Measurements from ENCODE around the gene ERLIN1.

The ERLIN1 gene

DNA sequence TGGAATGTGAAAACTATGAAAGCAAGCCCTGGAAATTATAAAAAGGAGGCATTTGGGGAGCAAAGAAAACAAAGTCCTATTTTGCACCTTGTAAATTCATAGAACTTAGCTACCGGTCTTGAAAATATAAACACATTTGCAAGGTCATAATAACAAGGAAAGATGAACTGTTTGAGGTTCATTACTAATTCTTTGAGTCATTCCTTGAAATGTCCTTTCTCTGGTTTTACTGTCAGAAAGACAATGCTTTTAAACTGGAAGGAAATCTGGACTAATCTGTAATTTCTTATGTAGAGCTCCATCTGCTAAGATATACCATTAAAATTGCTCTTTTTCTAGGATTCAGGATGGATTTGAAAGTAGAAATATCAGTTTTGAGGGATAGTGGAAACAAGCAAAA lies 1.4 kb downstream of the ERLIN1 start:
- no peak for TF ChIP-seq GATA3 (IDR thresholded peaks at IDR 0.05; ENCODE audit: low read depth, low read length)
- TF ChIP-seq GATA2 (IDR thresholded peaks at IDR 0.05; ENCODE audit: low read depth, low read length) = no peak

DNA sequence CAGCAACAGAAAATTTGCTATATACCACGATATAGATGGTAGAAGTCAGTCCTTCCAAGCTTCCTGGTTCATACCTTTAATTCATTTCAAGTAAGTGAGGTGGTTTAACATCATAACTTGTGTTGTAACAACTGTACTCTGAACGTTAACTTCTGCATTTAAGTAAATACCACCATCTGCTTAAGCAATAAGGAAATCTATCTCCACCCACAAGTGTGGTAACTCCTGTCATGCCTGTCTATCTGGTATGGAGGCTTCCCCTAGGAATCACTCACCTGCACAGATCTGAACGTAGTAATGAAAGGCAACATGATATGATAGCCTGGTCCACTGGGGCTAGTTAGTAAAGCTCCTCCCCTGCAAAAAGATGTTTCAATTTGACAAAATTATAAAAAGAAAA lies 2.3 kb downstream of the ERLIN1 start:
- TF ChIP-seq GATA3 (IDR thresholded peaks at IDR 0.05; ENCODE audit: low read depth, low read length) (no peak), GATA2 (IDR thresholded peaks at IDR 0.05; ENCODE audit: low read depth, low read length) (no peak)

DNA sequence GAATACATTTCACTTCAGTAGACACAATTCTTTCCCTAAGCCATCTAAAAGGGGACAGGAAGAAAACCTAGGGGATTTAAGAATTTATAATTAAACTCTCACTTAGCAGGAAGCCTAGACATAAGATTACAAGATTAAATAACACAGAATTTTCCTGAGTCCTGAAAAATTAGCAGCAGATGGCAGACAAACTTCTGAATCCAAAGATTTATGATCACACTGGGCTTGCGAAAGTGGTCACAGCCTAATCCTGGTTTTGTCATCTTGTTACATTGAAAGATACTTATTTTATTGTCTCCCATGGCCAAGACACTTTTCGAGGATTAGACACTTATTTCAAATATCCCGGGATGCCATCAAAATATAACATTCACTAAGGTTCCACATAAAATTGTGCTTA lies 2.9 kb downstream of the ERLIN1 start:
- TF ChIP-seq GATA2 (IDR thresholded peaks at IDR 0.05; ENCODE audit: low read depth, low read length) (no peak), GATA3 (IDR thresholded peaks at IDR 0.05; ENCODE audit: low read depth, low read length) (no peak)

DNA sequence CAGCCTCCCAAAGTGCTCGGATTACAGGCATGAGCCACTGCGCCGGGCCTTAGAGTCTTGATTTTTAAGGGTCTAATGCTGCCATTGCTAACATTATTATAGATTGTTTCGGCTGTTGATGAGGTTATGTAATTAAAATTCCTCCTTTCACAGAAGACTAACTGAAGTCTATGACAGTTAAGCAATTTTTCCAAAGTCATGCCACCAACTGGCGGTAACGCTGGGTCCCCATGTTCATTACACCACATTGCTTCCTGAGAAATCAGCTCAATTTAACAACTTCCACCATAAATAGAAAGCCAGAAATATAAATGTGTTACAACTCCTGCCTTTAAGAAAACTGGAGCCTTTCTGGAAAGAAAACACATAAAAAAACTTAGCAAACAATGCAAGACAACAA lies 3.5 kb downstream of the ERLIN1 start:
- no peak for TF ChIP-seq GATA3 (IDR thresholded peaks at IDR 0.05; ENCODE audit: low read depth, low read length)
- TF ChIP-seq GATA2 (IDR thresholded peaks at IDR 0.05; ENCODE audit: low read depth, low read length) = no peak

DNA sequence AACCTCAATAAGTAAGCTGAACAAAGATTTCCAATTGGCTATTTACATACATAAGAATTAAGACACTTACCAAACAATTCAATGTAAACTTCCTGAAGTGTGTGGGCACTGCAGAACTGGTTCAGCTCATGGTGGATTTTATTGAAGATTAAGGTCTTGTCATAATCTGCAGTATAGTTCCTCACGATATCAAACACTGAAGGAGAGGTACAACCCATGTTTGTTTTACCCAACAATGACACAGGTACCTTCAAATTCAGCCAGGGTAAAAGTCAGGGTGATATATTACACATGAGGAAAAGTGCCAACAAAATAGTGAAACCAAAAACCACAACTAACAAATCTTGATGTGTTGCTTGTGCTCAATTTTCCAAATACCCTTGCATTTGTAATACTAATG lies 10.0 kb downstream of the ERLIN1 start:
- TF ChIP-seq GATA3 (IDR thresholded peaks at IDR 0.05; ENCODE audit: low read depth, low read length) = no peak
- no peak for TF ChIP-seq GATA2 (IDR thresholded peaks at IDR 0.05; ENCODE audit: low read depth, low read length)

DNA sequence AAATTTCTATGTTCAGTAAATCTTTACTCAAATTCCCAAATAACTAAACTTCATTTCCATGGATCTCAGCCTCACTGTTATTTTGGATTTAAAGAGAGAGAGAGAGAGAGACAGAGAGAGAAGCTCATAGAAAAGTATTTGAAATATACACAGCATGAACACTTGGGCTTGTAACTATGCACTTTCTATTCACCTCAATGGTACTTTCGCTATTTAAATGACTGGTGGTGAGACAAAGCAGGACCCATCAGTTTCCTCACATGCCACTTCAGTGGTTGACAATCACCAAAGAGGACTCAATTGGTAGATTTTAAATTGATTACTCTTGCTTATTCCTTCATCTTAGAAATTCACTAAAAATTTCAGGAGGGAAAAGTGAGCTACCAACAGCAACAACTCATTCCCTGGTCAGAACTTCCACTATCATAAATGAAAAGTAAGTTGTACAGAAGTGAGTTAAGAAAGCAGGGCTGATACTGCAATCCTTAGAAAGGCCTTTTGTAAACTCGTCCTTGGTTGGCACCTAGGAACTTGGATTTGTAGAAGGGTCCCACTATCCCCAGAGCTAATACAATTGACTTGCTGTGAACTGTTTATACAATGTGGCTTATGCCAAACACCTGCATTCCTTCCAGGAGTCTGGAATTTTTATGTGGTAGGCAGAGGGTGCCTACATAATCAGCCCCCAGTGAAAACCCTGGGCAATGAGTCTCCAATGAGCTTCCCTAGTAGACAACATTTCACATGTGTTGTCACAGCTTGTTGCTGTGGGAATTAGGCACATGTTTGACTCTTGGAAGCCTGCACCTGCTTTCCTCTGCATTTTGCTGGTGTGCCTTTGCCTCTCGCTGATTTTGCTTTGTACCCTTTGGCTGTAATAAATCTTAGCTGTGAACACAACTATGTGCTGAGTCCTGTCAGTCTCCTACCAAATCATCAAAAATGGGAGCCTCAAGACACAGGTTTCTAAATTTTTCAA lies 10.8 kb downstream of the ERLIN1 start:
- no peak for TF ChIP-seq GATA3 (IDR thresholded peaks at IDR 0.05; ENCODE audit: low read depth, low read length)
- TF ChIP-seq GATA2 (IDR thresholded peaks at IDR 0.05; ENCODE audit: low read depth, low read length) = no peak

DNA sequence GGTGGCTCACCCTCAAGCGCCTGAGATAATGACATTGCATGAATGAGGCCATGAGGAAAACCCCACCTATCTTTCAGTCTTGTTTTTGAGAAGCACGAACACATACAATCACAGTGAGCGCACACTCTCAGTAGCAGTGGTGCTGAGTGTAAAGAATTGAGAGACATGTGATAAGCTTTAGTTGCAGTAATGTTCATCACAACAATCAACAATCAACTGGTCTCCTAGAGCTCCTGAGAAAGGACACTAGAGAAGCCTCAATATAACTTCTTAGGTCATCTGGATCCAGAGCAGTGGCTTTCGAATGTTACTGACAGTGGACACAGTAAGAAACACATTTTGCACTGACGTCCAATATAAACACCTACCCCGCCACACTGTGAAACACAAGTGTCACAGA lies 12.8 kb downstream of the ERLIN1 start:
- TF ChIP-seq GATA3 (IDR thresholded peaks at IDR 0.05; ENCODE audit: low read depth, low read length) = no peak
- no peak for TF ChIP-seq GATA2 (IDR thresholded peaks at IDR 0.05; ENCODE audit: low read depth, low read length)

DNA sequence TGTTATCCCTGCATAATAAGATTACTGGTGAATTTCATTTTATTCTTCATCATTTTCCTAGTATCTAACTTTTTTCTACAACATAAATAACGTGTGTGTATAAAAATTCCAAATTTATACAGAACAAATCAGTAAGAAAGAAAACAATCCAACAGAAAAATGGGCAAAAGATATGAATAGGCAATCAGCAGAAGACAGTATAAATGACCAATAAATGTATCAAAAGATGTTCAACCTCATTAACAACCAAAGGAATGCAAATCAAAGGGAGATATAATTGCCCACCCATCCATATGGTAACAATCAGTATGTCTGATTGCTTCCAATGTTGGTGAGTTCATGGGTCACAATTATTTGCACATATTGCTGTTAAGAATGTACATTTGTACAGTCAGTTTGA lies 13.5 kb downstream of the ERLIN1 start:
- TF ChIP-seq GATA2 (IDR thresholded peaks at IDR 0.05; ENCODE audit: low read depth, low read length) (no peak), GATA3 (IDR thresholded peaks at IDR 0.05; ENCODE audit: low read depth, low read length) (no peak)

DNA sequence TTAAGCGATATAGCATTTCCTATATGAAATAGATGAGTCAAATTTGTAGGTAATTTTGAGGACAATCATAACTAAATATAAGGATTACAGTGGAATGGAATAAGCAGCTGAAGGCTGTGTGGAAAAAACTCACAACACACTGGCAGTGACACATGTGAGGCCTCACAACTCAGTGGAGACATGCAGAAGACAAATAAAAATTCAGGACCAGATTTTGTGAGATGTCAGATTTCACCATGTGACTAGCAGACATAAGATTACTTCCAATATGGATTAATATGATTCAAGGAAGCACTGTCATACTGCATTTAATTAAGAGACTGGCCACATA lies 17.6 kb downstream of the ERLIN1 start:
- TF ChIP-seq GATA3 (IDR thresholded peaks at IDR 0.05; ENCODE audit: low read depth, low read length) = no peak
- no peak for TF ChIP-seq GATA2 (IDR thresholded peaks at IDR 0.05; ENCODE audit: low read depth, low read length)

DNA sequence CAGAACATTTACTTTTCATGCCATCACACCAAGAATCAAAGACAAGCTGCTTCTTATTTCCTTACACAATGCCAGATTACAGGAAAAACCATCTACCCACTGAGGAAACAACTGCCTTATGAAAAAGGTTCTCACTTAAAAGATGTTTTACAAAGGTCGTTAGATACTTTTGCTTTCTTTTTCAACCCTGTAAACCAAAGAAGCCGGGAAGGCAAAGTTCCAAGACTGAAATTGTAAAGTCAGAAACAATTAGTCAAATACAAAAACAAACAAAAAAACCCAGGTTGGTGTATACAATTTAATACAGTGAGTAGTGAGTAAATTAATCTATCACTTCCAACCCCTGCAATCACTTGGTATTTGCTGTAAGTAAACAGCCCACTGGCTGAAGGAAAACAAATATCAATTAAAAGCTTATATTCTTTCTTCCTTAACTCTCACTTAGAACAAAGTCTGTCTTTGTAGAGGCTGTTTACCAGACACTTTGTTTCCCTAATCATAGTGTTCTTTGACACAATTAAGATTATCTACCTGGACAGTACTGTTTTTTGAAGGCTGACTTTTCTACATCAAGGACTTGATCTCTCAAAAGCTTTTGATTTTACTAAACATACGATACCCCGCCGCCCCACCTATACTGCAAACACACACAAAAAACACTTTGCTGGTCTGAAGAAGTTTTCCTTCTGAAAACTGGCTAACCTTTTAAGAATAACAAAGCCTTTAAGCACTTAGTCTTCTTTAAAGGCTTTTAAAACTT lies 18.1 kb downstream of the ERLIN1 start:
- TF ChIP-seq GATA3 (IDR thresholded peaks at IDR 0.05; ENCODE audit: low read depth, low read length) (no peak), GATA2 (IDR thresholded peaks at IDR 0.05; ENCODE audit: low read depth, low read length) (no peak)

DNA sequence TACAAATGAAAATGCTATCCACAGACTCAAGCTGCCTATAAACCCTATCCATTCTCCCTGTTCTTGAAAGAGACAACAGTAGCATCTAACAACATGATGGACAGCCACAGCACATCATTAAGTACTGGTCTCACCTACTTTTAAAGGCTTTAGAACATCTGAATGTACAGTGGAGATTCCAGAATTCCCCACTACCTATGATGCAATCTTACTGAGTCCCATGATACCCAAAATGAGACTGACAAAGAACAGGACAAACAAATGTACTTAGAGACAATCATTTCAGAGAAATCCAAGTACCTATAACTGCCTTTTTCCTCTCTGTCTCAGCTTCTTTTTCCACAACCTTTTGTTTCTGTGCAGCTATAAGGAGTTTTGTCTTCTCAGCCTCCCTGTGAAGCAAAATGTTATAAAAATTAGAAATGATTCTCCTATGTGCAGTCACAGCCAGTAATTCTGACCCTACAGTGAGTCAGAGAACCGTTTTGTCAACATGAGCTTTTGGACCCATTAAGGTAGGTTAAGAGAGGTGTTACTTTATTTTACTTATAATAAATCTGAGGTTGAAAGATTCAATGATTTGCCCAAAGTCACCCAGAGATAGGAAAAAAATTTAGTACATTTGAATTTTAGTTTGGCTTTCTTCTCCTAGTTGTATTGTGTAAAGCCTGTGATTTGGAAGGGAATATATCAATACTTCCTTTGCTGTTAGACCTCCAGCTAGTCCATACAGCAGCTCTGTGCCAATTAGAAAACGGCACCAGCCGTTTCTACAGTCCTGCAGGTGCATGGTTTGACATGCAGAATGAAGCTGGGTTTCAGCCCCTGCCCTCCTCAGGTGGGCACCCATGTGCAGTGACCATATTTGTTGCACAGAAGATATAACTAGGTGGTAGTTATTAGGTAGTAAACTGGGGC lies 21.9 kb downstream of the ERLIN1 start:
- TF ChIP-seq GATA3 (IDR thresholded peaks at IDR 0.05; ENCODE audit: low read depth, low read length) (no peak), GATA2 (IDR thresholded peaks at IDR 0.05; ENCODE audit: low read depth, low read length) (no peak)

DNA sequence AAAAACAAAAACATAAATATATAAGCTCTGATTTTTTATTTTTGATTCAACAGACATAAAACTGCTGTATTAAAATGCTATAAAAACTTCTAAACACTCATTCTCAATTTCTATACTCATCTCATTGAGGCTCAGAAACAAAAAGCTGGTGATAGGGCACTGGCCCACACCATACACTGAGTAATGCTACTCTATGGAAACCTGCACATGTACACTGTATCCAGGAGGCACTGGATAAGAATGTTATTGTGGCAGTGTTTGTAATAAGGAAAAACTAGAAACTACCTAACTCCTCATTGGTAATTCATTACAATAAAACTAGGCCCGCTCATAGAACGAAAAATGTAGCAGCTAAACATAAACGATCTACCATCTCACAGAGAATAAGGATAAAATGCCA lies 23.1 kb downstream of the ERLIN1 start:
- TF ChIP-seq GATA2 (IDR thresholded peaks at IDR 0.05; ENCODE audit: low read depth, low read length) = no peak
- TF ChIP-seq GATA3 (IDR thresholded peaks at IDR 0.05; ENCODE audit: low read depth, low read length) = no peak

DNA sequence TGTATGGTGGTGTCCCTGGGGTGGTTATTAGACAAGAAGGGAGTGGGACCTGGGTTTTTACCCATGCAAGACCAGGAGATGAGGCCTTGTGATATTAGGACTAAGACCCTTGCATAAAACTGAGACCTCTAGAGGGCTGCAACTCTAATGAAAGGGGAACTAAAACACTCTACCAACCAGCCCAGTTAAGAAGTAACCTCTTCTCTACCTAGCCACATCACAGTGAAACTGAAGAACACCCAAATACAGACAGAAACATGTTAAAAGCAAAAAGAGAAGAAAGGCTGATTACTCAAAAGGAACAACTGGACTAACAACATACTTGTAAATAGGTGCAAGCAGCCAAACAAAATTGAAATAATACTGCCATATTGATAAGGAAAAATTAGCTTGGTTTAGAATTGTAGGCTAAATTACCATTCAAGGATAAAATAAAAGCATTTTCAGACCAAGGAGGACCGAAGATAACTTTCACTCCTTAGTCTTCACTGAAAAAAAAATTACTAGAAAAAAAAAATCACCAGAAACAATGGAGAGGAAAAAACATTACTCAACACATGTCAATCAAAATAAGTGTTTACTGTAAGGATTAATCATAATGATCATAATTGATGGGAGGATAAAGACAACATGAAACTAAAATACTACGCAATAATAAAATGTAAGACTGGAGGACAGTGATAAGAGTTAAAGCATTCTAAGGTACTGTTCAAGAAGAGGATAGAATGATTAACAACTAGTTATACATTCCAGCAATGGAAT lies 27.6 kb downstream of the ERLIN1 start:
- TF ChIP-seq GATA2 (IDR thresholded peaks at IDR 0.05; ENCODE audit: low read depth, low read length) (no peak), GATA3 (IDR thresholded peaks at IDR 0.05; ENCODE audit: low read depth, low read length) (no peak)
